H9 (cell line): ENCODE data around the gene FGF3. TPM values are rescaled to one million over a fixed set of nuclear protein-coding genes. Genes with fewer than 3 reads are reported as not detected.

ENCODE experiments used
- DNase-seq: peaks from one replicate; pipeline ENCODE4 v3.0.0-alpha.2; 2017
- H2AFZ ChIP-seq: one replicate; pipeline ENCODE4 v1.6.1; 2013; ENCODE audit warnings: mild to moderate bottlenecking, low read length, control low read depth, moderate library complexity
- H2AK5ac ChIP-seq: 2 replicates; pipeline ENCODE4 v1.6.1; 2013; ENCODE audit warnings: low read length, control low read depth, mixed read lengths; ENCODE audit not compliant: insufficient read length
- H2BK120ac ChIP-seq: one replicate; pipeline ENCODE4 v1.6.1; 2013; ENCODE audit warnings: low read depth, mild to moderate bottlenecking, low read length, control low read depth, inconsistent platforms; ENCODE audit not compliant: poor library complexity, severe bottlenecking
- H2BK12ac ChIP-seq: 2 replicates; pipeline ENCODE4 v1.6.1; 2013; ENCODE audit warnings: low read length, control low read depth, mixed read lengths, low read depth; ENCODE audit not compliant: insufficient read length
- H2BK15ac ChIP-seq: 2 replicates; pipeline ENCODE4 v1.6.1; 2013; ENCODE audit warnings: low read depth, low read length, control low read depth
- H2BK20ac ChIP-seq: one replicate; pipeline ENCODE4 v1.6.1; 2013; ENCODE audit warnings: low read depth, mild to moderate bottlenecking, low read length, control low read depth, inconsistent platforms; ENCODE audit not compliant: poor library complexity, severe bottlenecking
- H2BK5ac ChIP-seq: 2 replicates; pipeline ENCODE4 v1.6.1; 2013; ENCODE audit warnings: low read length, control low read depth, mixed read lengths; ENCODE audit not compliant: insufficient read length
- H3K14ac ChIP-seq: 2 replicates; pipeline ENCODE4 v1.6.1; 2013; ENCODE audit warnings: low read length, control low read depth; ENCODE audit not compliant: insufficient read depth
- H3K18ac ChIP-seq: 2 replicates; pipeline ENCODE4 v1.6.1; 2013; ENCODE audit warnings: low read depth, mild to moderate bottlenecking, mixed read lengths, low read length, control low read depth; ENCODE audit not compliant: insufficient read length
- H3K23ac ChIP-seq: 2 replicates; pipeline ENCODE4 v1.6.1; 2013; ENCODE audit warnings: low read length, control low read depth, mixed read lengths, low read depth; ENCODE audit not compliant: insufficient read length
- H3K23me2 ChIP-seq: 2 replicates; pipeline ENCODE4 v1.6.1; 2013; ENCODE audit warnings: low read depth, mild to moderate bottlenecking, mixed read lengths, low read length, control low read depth; ENCODE audit not compliant: insufficient read length, poor library complexity, severe bottlenecking
- H3K27ac ChIP-seq: 2 replicates; pipeline ENCODE4 v1.5.1; 2013; ENCODE audit warnings: low read length, control low read depth, mixed read lengths, low read depth; ENCODE audit not compliant: insufficient read length
- H3K27me3 ChIP-seq: 2 replicates; pipeline ENCODE4 v1.6.1; 2013; ENCODE audit warnings: low read length, control low read depth, inconsistent platforms; ENCODE audit not compliant: insufficient read depth
- H3K4ac ChIP-seq: 2 replicates; pipeline ENCODE4 v1.6.1; 2013; ENCODE audit warnings: low read depth, mild to moderate bottlenecking, control low read depth, inconsistent platforms, low read length, moderate library complexity
- H3K4me1 ChIP-seq: 2 replicates; pipeline ENCODE4 v1.6.1; 2013; ENCODE audit warnings: low read length, control low read depth, inconsistent platforms; ENCODE audit not compliant: insufficient read depth
- H3K4me2 ChIP-seq: 2 replicates; pipeline ENCODE4 v1.6.1; 2013; ENCODE audit warnings: low read length, control low read depth, mixed read lengths; ENCODE audit not compliant: insufficient read length, insufficient read depth
- H3K56ac ChIP-seq: 2 replicates; pipeline ENCODE4 v1.6.1; 2013; ENCODE audit warnings: low read depth, mild to moderate bottlenecking, mixed read lengths, low read length, control low read depth; ENCODE audit not compliant: insufficient read length
- H3K79me1 ChIP-seq: 2 replicates; pipeline ENCODE4 v1.6.1; 2013; ENCODE audit warnings: low read depth, mild to moderate bottlenecking, moderate library complexity, low read length, control low read depth, inconsistent platforms; ENCODE audit not compliant: insufficient read depth, poor library complexity, severe bottlenecking
- H3K79me2 ChIP-seq: 2 replicates; pipeline ENCODE4 v1.6.1; 2013; ENCODE audit warnings: low read length, control low read depth, inconsistent platforms; ENCODE audit not compliant: insufficient read depth
- H3K9ac ChIP-seq: 2 replicates; pipeline ENCODE4 v1.6.1; 2013; ENCODE audit warnings: low read length, control low read depth, mixed read lengths; ENCODE audit not compliant: insufficient read length; ENCODE audit errors: extremely low read depth
- H3K9me3 ChIP-seq: one replicate; pipeline ENCODE4 v1.6.1; 2013; ENCODE audit warnings: low read depth, low read length, inconsistent platforms; ENCODE audit not compliant: control insufficient read depth
- H3T11ph ChIP-seq: one replicate; pipeline ENCODE4 v1.6.1; 2013; ENCODE audit warnings: mild to moderate bottlenecking, low read length, control low read depth, inconsistent platforms
- H4K20me1 ChIP-seq: one replicate; pipeline ENCODE4 v1.6.1; 2013; ENCODE audit not compliant: control insufficient read depth, insufficient read length, insufficient read depth
- H4K5ac ChIP-seq: 2 replicates; pipeline ENCODE4 v1.6.1; 2013; ENCODE audit warnings: low read depth, mild to moderate bottlenecking, mixed read lengths, low read length, control low read depth; ENCODE audit not compliant: insufficient read length
- H4K8ac ChIP-seq: replicated peaks from 2 replicates; pipeline ENCODE4 v1.6.1; 2013; ENCODE audit warnings: low read length, control low read depth, mixed read lengths, low read depth; ENCODE audit not compliant: insufficient read length
- H4K91ac ChIP-seq: 2 replicates; pipeline ENCODE4 v1.6.1; 2013; ENCODE audit warnings: low read depth, mild to moderate bottlenecking, moderate library complexity, mixed read lengths, low read length, control low read depth; ENCODE audit not compliant: insufficient read length
- H3K27ac Mint-ChIP-seq, 3 experiments: 2 replicates in 2 of 3; 3 replicates in 1 of 3; pipeline ENCODE4 v1.8.0; 2020 to 2021; ENCODE audit warnings: mixed read lengths in 3 of 3, mild to moderate bottlenecking in 1 of 3, moderate library complexity in 1 of 3
- H3K27me3 Mint-ChIP-seq: 2 replicates; pipeline ENCODE4 v1.8.0; 2021; ENCODE audit warnings: low read depth, mild to moderate bottlenecking, moderate library complexity, mixed read lengths
- H3K36me3 Mint-ChIP-seq, 3 experiments: 2 replicates in 2 of 3; 3 replicates in 1 of 3; pipeline ENCODE4 v1.8.0; 2020 to 2021; ENCODE audit warnings: low read depth in 3 of 3, mixed read lengths in 3 of 3; ENCODE audit not compliant: insufficient read depth in 1 of 3
- H3K4me1 Mint-ChIP-seq, 2 experiments: 2 replicates each; pipeline ENCODE4 v1.8.0; 2020; ENCODE audit warnings: mixed read lengths in 2 of 2
- H3K4me3 Mint-ChIP-seq, 2 experiments: 2 replicates in 1 of 2; 3 replicates in 1 of 2; pipeline ENCODE4 v1.8.0; 2020 to 2021; ENCODE audit warnings: mild to moderate bottlenecking in 2 of 2, mixed read lengths in 2 of 2, moderate library complexity in 1 of 2
- H3K9me3 Mint-ChIP-seq, 2 experiments: 2 replicates in 1 of 2; 3 replicates in 1 of 2; pipeline ENCODE4 v1.8.0; 2020; ENCODE audit warnings: mild to moderate bottlenecking in 2 of 2, mixed read lengths in 2 of 2, moderate library complexity in 1 of 2
- CTCF ChIP-seq: fragments of 200-600 bp; sonication (generic); conservative IDR thresholded peaks from 3 replicates; pipeline ENCODE4 v1.8.0; 2021; ENCODE audit warnings: antibody characterized with exemption, mild to moderate bottlenecking
- WGBS: extraction: QIAGEN DNeasy Blood & Tissue Kit; methylation state at CpG from one replicate; pipeline ENCODE4 v1.1.7; 2013; ENCODE audit warnings: missing lambda C conversion rate, low lambda C conversion rate, mixed read lengths; ENCODE audit not compliant: insufficient read length; ENCODE audit errors: extremely low coverage; 5-methylcytosine and 5-hydroxymethylcytosine counted together
- total RNA-seq: library from RNA; stranded (reverse); gene quantifications from 2 replicates; pipeline ENCODE4 v1.2.1, GENCODE V29; 2021

The FGF3 gene
- total RNA-seq, 1 experiment from 2014 or later, result not detected

GRCh38 chr11:69843529-69843921 lies 24.3 kb upstream of the FGF3 start:
- DNase-seq, result no peak
- no CpG with 5 or more reads among the region's 1 CpG for WGBS
- Mint-ChIP-seq H3K9me3 (peaks cover 0 to 7% of the 10 kb centered on the region in 2 experiments; a peak in 3 of 5 replicates), H3K4me3 (no peak overlapping the region), H3K27ac (no peak overlapping the region), H3K36me3 (no peaks in the 10 kb centered on the region), H3K27me3 (peaks cover 33% of the 10 kb centered on the region), H3K4me1 (peaks cover 2 to 13% of the 10 kb centered on the region in 2 experiments; a peak in 2 of 4 replicates)
- Histone ChIP-seq H4K8ac (no peak overlapping the region), H3K79me1 (no peaks in the 10 kb centered on the region), H3K4ac (no peak overlapping the region), H4K20me1 (no peaks in the 10 kb centered on the region), H2BK5ac (no peak overlapping the region), H2BK20ac (no peak overlapping the region), H2BK15ac (no peak overlapping the region), H2BK12ac (no peak overlapping the region), H3K27ac (no peak overlapping the region), H3K9me3 (no peaks in the 10 kb centered on the region), H3K79me2 (no peaks in the 10 kb centered on the region), H3K18ac (no peak overlapping the region), H2BK120ac (no peak overlapping the region), H3K9ac (no peak overlapping the region), H3K23me2 (no peaks in the 10 kb centered on the region), H3K56ac (no peak overlapping the region), H3K4me1 (no peaks in the 10 kb centered on the region; the same call in 1 of the 2 replicates), H4K5ac (no peak overlapping the region), H3K27me3 (no peaks in the 10 kb centered on the region), H3K23ac (no peak overlapping the region), H3T11ph (no peak overlapping the region), H3K4me2 (no peak overlapping the region), H3K14ac (no peak overlapping the region), H2AK5ac (no peak overlapping the region), H4K91ac (no peak overlapping the region), H2AFZ (no peak overlapping the region)
- TF ChIP-seq CTCF, result no peak
